ENCODE measurements around the gene MLN.

The MLN gene

DNA sequence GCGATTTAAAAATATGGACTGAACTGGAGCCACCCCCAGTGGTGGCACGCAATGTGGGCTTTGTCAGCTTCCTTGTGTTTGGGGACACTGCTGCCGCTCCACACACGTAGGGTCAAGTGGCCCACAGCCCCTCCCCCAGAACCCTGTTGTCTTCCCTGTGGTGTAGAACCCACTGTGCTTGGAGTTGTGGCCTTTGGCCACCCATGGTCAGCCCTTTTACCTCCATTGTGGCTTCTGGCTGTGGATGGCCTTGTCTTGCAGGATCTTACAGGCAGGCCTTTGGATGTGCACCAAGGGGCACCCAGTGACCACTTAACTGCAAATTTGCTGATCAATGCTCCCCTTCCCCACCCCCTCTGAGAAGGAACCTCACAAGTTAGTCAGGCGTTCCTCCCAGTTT, 12.9 kb downstream of the MLN start:
- H3K4me2 ChIP-seq (ENCODE audit: low read length), result no peak overlapping the region
- peaks cover 11% of the 10 kb centered on the region for H4K20me1 ChIP-seq (ENCODE audit: control insufficient read depth, insufficient read depth, low read depth, low read length)
- H3K36me3 ChIP-seq (ENCODE audit: control insufficient read depth, low read length), result peaks cover 20% of the 10 kb centered on the region
- H3K9me2 ChIP-seq (replicated peaks; ENCODE audit: control insufficient read depth, low read length), result no peaks in the 10 kb centered on the region
- no peak overlapping the region for H3K27ac ChIP-seq (ENCODE audit: low read depth, low read length)
- H3K4me3 ChIP-seq (ENCODE audit: low read length), result no peak overlapping the region
- no peaks in the 10 kb centered on the region for H3K9me3 ChIP-seq (ENCODE audit: control insufficient read depth, insufficient read depth, low read length)
- TF ChIP-seq, protein P1, sequence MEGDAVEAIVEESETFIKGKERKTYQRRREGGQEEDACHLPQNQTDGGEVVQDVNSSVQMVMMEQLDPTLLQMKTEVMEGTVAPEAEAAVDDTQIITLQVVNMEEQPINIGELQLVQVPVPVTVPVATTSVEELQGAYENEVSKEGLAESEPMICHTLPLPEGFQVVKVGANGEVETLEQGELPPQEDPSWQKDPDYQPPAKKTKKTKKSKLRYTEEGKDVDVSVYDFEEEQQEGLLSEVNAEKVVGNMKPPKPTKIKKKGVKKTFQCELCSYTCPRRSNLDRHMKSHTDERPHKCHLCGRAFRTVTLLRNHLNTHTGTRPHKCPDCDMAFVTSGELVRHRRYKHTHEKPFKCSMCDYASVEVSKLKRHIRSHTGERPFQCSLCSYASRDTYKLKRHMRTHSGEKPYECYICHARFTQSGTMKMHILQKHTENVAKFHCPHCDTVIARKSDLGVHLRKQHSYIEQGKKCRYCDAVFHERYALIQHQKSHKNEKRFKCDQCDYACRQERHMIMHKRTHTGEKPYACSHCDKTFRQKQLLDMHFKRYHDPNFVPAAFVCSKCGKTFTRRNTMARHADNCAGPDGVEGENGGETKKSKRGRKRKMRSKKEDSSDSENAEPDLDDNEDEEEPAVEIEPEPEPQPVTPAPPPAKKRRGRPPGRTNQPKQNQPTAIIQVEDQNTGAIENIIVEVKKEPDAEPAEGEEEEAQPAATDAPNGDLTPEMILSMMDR (IDR thresholded peaks at IDR 0.05; ENCODE audit: low read depth, low read length, poor library complexity, severe bottlenecking), result no peak
- no peak for TF ChIP-seq EZH2phosphoT487 (IDR thresholded peaks at IDR 0.05; ENCODE audit: borderline replicate concordance, low read length)
- no peaks in the 10 kb centered on the region for H3K27me3 ChIP-seq (ENCODE audit: control insufficient read depth, low read length)
- no peaks in the 10 kb centered on the region for H3F3A ChIP-seq (ENCODE audit: control insufficient read depth, insufficient read depth)
- peaks cover 26% of the 10 kb centered on the region for H3K4me1 ChIP-seq (ENCODE audit: control insufficient read depth, low read length)
- peaks cover 34% of the 10 kb centered on the region for H3K79me2 ChIP-seq (ENCODE audit: control insufficient read depth, low read length)

DNA sequence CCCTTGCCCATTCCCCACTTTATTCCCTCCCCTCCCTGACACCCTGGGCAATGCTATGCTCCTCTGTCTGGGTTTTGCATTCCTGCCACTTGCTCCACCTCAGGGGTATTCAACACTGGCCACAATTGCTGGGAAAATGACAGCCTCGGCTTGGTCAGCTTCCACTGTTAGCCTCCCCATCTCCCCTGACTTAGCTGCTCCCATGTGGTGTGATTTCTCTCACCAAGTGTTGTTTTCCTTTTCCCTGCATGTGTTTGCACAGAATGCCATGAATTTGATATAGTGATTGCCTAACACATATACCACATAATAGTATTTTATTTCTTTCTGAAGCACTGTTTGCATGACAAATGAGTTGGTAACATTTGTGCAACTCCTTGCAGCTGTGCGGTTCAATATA, 13.4 kb downstream of the MLN start:
- TF ChIP-seq EZH2phosphoT487 (IDR thresholded peaks at IDR 0.05; ENCODE audit: borderline replicate concordance, low read length), result no peak
- TF ChIP-seq, protein P1 (IDR thresholded peaks at IDR 0.05; ENCODE audit: low read depth, low read length, poor library complexity, severe bottlenecking), result no peak
- no peak overlapping the region for H3K27ac ChIP-seq (ENCODE audit: low read depth, low read length)
- H4K20me1 ChIP-seq (ENCODE audit: control insufficient read depth, insufficient read depth, low read depth, low read length), result peaks cover 11% of the 10 kb centered on the region
- H3K9me2 ChIP-seq (replicated peaks; ENCODE audit: control insufficient read depth, low read length), result no peaks in the 10 kb centered on the region
- H3K4me2 ChIP-seq (ENCODE audit: low read length), result no peak overlapping the region
- no peak overlapping the region for H3K4me3 ChIP-seq (ENCODE audit: low read length)
- no peaks in the 10 kb centered on the region for H3K9me3 ChIP-seq (ENCODE audit: control insufficient read depth, insufficient read depth, low read length)
- H3K27me3 ChIP-seq (ENCODE audit: control insufficient read depth, low read length), result no peaks in the 10 kb centered on the region
- H3K79me2 ChIP-seq (ENCODE audit: control insufficient read depth, low read length), result peaks cover 39% of the 10 kb centered on the region
- H3F3A ChIP-seq (ENCODE audit: control insufficient read depth, insufficient read depth), result no peaks in the 10 kb centered on the region
- H3K36me3 ChIP-seq (ENCODE audit: control insufficient read depth, low read length), result peaks cover 25% of the 10 kb centered on the region
- H3K4me1 ChIP-seq (ENCODE audit: control insufficient read depth, low read length), result peaks cover 28% of the 10 kb centered on the region

DNA sequence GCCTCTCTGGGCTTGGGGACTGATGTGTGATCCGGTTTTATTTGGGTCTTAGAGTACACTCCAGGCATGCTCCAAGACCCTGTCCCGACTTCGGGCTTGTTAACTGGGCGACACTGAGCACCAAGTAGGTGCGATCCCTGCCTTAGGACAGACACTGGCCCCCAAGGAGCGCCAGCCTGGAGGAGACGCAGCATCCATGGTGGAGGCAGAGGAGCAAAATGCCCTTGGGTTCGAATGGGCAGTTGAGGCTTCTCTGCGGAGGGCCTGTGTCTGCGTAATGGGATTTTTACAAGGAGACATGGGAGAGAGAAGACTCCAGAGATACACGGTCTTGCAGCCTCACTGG, 14.3 kb downstream of the MLN start:
- H3K79me2 ChIP-seq (ENCODE audit: control insufficient read depth, low read length), result peaks cover 47% of the 10 kb centered on the region
- peaks cover 15% of the 10 kb centered on the region for H4K20me1 ChIP-seq (ENCODE audit: control insufficient read depth, insufficient read depth, low read depth, low read length)
- H3K9me2 ChIP-seq (replicated peaks; ENCODE audit: control insufficient read depth, low read length), result no peaks in the 10 kb centered on the region
- H3K27me3 ChIP-seq (ENCODE audit: control insufficient read depth, low read length), result no peaks in the 10 kb centered on the region
- H3K27ac ChIP-seq (ENCODE audit: low read depth, low read length), result no peak overlapping the region
- TF ChIP-seq, protein P1 (IDR thresholded peaks at IDR 0.05; ENCODE audit: low read depth, low read length, poor library complexity, severe bottlenecking), result no peak
- TF ChIP-seq EZH2phosphoT487 (IDR thresholded peaks at IDR 0.05; ENCODE audit: borderline replicate concordance, low read length), result no peak
- H3F3A ChIP-seq (ENCODE audit: control insufficient read depth, insufficient read depth), result no peaks in the 10 kb centered on the region
- H3K9me3 ChIP-seq (ENCODE audit: control insufficient read depth, insufficient read depth, low read length), result no peaks in the 10 kb centered on the region
- peaks cover 28% of the 10 kb centered on the region for H3K4me1 ChIP-seq (ENCODE audit: control insufficient read depth, low read length)
- H3K4me2 ChIP-seq (ENCODE audit: low read length), result peak overlapping the region; percentile 76
- peaks cover 33% of the 10 kb centered on the region for H3K36me3 ChIP-seq (ENCODE audit: control insufficient read depth, low read length)
- H3K4me3 ChIP-seq (ENCODE audit: low read length), result peak overlapping the region; percentile 82
